ENCODE results near the gene TIA1.

Gene TIA1

GRCh38 chr2:70161069-70161534, 87.3 kb downstream of the TIA1 start:
- in situ Hi-C loops (cut with MboI; ENCODE audit: low sequenced_read_pairs) = no loop called here

- in situ Hi-C loops (cut with MboI; ENCODE audit: low sequenced_read_pairs) = no loop called here
Measured at GRCh38 chr2:70160545-70160944, 87.9 kb downstream of the TIA1 start.
